ENCODE measurements around the gene MCF2L2.
A peak's percentile ranks its signal among the peaks of the same experiment; 100 is the strongest.
"Not testable (repeated sequence)": the region's sequence is repeated elsewhere in the genome, so short reads cannot be mapped to it uniquely, and the experiment has no call there.

MCF2L2 gene

GRCh38 chr3:183443395-183444385, 15.3 kb upstream of the MCF2L2 start:
- DNase-seq, result no peak

GRCh38 chr3:183442994-183443393, 14.6 kb upstream of the MCF2L2 start:
- no peak for DNase-seq

- DNase-seq, result not testable (repeated sequence)
Observed at GRCh38 chr3:183440521-183440920, 12.1 kb upstream of the MCF2L2 start.

GRCh38 chr3:183439515-183439914, 11.1 kb upstream of the MCF2L2 start:
- no peak for DNase-seq

GRCh38 chr3:183438735-183439134, 10.3 kb upstream of the MCF2L2 start:
- DNase-seq, result no peak

GRCh38 chr3:183437666-183438564, 9.5 kb upstream of the MCF2L2 start:
- DNase-seq, result no peak

GRCh38 chr3:183437061-183437460, 8.6 kb upstream of the MCF2L2 start:
- no peak for DNase-seq

- no peak for DNase-seq
Observed at GRCh38 chr3:183435661-183436060, 7.2 kb upstream of the MCF2L2 start.

GRCh38 chr3:183434992-183435391, 6.6 kb upstream of the MCF2L2 start:
- no peak for DNase-seq

GRCh38 chr3:183434503-183434902, 6.1 kb upstream of the MCF2L2 start:
- no peak for DNase-seq

GRCh38 chr3:183430325-183430957, 2.0 kb upstream of the MCF2L2 start:
- DNase-seq, result no peak

GRCh38 chr3:183427876-183428446, 458 bp downstream of the MCF2L2 start:
- DNase-seq, result peak; percentile 78

GRCh38 chr3:183427196-183427875, 1.1 kb downstream of the MCF2L2 start:
- no peak for DNase-seq

- DNase-seq, result not testable (repeated sequence)
Observed at GRCh38 chr3:183418807-183419206, 9.6 kb downstream of the MCF2L2 start.

- DNase-seq, result no peak
Observed at GRCh38 chr3:183411216-183411922, 17.1 kb downstream of the MCF2L2 start.

- DNase-seq, result no peak
Observed at GRCh38 chr3:183410759-183411158, 17.7 kb downstream of the MCF2L2 start.

GRCh38 chr3:183410280-183410679, 18.1 kb downstream of the MCF2L2 start:
- no peak for DNase-seq

GRCh38 chr3:183409219-183409618, 19.2 kb downstream of the MCF2L2 start:
- no peak for DNase-seq

- no peak for DNase-seq
Observed at GRCh38 chr3:183401678-183402077, 26.7 kb downstream of the MCF2L2 start.

GRCh38 chr3:183400352-183400751, 28.1 kb downstream of the MCF2L2 start:
- no peak for DNase-seq

- DNase-seq, result no peak
Observed at GRCh38 chr3:183396662-183397391, 31.6 kb downstream of the MCF2L2 start.

All from activated effector memory CD4-positive, alpha-beta T cell treated with anti-CD3 and anti-CD28 coated beads, Interleukin-2, amount 50 U/mL, for 16 hours (primary cell).